HG03097 (cell line): ENCODE results near the gene SLC36A1.
"Not testable (repeated sequence)": the region's sequence is repeated elsewhere in the genome, so short reads cannot be mapped to it uniquely, and the experiment has no call there.

Experiments
- ATAC-seq: cut with Tn5 transposase; IDR thresholded peaks from one replicate; pipeline ENCODE4 v1.9.1; 2021; ENCODE audit not compliant: unreplicated experiment, low FRiP score

The SLC36A1 gene

DNA sequence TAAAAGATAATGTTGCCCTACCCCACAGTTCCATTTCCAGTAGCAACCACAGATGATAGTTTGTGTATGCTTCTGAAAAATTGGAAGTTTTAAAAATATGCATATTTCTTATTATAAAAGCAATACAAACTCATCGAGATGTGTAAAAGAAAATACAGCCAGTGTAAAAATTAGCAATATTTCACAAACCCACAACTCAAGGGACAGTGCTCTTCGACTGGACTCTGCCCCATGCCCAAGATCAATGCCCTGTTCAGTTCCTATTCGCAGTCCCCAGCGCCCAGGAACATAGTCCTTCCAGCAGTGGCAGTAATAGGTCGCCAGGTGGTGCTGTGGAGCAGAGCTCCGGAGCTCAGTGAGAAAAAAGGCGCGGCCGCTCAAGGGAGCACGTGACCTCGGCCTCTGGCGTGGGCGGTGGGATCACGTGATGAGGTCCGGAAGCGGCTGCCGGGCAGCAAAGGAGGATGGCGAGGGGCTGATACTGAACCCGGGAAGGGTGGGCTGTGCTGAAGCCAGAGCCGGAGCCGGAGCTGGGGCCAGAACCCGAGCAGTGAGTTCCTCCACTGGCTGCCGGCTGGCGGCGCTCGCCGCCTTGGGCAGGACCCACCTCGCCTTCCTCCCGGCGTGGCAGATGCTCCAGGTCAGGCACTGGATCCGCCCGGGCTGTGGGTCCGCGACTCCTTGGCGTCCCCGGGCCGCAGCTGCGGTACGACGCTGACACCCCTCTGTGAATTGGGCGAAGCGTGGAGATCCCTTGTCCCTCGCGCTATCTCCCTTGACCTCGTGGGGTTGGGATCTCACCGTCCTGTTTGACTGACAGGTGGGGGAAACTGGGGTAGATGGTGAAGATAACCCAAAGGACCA, at the start of gene SLC36A1:
SLC36A1 (plus strand) TSS at position 430 of the 864 bp plus-strand sequence. CDS start 11,190 bp downstream, outside the sequence.
- ATAC-seq: peak; percentile 92

GRCh38 chr5:151405334-151406160, 41.9 kb upstream of the SLC36A1 start:
- ATAC-seq: no peak

DNA sequence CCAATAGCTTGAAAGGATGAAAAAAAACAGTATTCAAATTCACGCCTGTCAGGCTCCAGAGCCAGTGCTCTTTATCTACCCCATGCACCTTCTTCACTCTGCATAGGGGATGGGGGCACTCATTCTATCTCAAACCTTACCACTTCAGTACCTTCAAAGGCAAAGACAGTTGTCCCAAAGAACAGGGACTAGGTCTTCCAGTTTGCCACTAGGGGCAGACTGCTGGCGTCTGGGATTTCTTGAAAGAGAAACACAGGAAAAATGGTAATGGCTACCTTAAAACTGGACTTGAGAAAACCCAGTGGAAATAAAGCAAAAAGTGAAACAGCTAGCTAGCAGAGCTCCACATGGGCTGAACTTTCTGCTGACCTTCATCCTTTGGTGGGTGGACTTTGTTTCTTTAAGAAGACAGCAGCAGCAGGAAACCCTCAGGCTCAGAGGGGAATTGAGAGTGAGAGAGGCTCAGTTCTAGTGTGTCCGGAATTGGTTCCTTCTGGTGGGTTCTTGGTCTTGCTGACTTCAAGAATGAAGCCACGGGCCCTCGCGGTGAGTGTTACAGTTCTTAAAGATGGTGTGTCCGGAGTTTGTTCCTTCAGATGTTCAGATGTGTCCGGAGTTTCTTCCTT, 41.0 kb upstream of the SLC36A1 start:
- ATAC-seq: no peak

DNA sequence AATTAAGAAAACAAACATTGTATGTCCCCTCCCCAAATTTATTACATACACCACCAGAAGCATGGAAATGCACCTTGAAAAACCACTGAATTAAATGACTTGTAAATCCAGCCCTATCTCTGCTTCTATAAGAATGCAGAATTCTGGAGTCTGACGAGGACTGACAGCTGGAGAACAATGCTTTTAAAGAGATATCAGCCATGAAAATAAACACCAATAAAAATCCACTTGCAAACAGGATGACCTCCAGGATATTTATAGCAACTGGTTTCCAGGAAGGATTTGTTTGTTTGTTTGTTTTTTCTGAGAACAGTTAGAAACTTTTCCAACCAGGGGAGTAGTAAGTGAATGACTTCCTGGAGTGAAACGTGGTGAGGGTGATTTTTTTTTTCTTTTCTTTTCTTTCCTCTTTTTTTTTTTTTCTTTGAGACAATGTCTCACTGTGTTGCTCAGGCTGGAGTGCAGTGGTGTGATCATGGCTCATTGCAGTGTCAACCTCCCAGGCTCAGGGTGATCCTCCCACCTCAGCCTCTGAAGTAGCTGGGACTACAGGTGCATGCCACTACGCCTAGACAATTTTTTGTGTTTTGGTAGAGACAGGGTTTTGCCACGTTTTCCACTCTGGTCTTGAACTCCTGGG, 38.7 kb upstream of the SLC36A1 start:
- ATAC-seq: no peak

DNA sequence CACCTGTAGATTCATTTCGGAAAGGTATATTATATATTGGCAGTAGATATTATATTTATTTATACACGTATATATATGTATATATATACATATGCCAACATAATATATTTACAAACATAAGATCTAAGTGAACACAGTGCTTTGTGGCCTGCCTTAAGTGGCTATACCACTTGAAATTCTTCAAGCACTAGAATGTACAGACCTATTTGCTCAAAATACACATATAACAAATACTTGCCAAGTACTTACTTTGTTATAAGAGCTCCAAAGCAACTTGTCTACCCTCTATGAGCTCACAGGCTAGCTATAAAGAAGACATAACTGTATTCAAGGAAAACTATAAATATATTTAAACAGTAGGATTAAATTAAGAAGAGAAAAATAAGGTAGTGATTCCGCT, 33.6 kb upstream of the SLC36A1 start:
- ATAC-seq: no peak

GRCh38 chr5:151414536-151414935, 32.9 kb upstream of the SLC36A1 start:
- no peak for ATAC-seq

GRCh38 chr5:151417712-151418111, 29.7 kb upstream of the SLC36A1 start:
- ATAC-seq: no peak

DNA sequence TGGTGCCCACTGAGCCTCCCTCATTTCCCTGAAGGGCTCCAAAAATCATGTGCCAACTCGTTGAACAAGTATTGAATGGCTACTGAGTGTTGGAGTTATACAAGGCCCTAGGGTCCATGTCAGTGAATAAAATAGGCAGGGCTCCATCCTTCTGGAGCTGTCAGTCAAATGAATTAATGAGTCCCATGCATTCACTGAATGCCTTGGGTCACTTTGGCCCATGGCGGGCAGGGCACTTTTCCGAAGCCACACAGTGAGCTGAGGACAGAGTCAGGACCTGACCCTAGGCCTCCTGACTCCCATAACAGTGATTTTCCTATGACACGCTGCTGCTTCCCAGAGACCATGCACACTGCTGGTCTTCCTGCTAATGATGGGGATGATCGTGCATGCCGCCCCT, 27.3 kb upstream of the SLC36A1 start:
- no peak for ATAC-seq

DNA sequence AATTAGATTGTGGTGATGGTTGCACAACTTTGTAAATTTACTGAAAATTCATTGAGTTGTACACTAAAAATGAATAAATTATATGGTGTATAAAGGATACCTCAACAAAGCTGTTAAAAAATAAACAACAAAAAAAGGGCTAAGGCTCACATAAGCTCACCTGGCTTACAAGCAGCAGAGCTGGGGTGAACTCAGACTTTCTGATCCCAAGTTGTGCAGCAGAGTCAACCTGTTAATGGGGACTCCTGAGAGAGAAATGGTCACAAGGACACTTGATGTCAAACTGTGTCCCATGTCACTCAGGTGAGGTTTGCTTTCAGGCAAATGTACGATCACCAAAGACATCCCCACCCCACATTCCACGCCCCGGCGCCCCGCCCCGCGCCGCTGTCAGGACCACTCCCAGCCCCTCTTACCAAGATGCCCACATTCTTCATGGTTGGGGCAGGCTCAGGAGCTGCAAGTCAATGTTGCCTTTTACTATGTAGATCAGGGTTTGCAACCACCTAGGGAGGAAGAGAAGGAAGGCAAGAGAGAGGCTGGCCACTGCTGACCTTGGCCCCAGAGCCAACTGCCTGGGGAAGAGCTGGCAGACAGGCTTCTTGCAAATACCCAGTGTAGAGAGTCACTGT, 22.4 kb upstream of the SLC36A1 start:
- ATAC-seq: no peak

DNA sequence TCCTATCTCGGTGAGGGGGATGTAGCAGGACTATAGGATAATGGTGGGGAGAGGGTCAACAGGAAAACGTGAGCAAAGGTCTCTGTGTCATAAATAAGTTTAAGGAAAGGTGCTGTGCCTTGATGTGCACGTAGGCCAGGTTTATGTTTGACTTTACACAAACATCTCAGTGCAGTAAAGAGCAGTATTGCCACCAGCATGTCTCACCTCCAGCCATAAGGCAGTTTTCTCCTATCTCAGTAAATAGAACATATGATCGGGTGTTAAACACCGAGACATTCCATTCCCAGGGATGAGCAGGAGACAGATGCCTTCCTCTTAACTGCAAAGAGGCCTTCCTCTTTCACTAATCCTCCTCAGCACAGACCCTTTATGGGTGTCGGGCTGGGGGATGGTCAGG, 21.1 kb upstream of the SLC36A1 start:
- not testable (repeated sequence) for ATAC-seq

- peak; percentile 94 for ATAC-seq
Measured at GRCh38 chr5:151427258-151427657, 20.1 kb upstream of the SLC36A1 start.

- ATAC-seq: no peak
Measured at GRCh38 chr5:151430731-151431130, 16.7 kb upstream of the SLC36A1 start.

DNA sequence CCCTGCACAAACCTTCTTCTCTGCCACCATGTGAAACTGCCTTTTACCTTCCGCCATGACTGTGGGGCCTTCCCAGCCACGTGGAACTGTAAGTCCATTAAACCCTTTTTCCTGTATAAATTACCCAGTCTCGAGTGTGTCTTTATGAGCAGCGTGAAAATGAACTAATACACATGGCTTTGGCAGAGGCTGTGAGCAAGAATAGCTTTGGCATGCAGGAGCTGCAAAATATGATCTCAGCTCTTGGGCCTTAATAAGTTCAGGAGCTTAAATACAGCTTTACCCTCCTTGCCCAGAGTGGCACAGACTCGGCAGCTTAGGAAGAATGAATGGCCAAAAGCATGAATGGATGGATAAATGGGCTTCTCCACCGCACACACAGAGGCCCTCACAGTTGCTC, 15.7 kb upstream of the SLC36A1 start:
- ATAC-seq: no peak

DNA sequence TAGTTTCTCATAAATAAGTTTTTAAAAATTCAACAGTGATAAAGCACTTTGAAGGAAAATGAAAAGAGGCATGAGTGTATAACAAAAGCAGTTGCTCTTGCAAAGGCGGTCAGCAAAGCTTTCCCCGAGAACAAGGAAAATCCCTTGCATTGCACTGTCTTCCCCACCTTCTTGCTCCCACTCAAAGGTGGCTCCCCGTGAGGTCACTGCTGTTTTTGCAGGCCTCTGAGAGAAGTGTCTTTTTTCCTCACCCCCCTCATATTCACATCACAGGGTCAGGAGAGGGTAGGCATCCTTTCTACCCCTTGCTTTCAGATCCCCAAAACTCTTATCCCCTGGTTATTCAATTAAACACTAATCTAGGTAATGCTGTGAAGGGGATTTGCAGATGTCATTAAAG, 15.2 kb upstream of the SLC36A1 start:
- ATAC-seq: no peak

DNA sequence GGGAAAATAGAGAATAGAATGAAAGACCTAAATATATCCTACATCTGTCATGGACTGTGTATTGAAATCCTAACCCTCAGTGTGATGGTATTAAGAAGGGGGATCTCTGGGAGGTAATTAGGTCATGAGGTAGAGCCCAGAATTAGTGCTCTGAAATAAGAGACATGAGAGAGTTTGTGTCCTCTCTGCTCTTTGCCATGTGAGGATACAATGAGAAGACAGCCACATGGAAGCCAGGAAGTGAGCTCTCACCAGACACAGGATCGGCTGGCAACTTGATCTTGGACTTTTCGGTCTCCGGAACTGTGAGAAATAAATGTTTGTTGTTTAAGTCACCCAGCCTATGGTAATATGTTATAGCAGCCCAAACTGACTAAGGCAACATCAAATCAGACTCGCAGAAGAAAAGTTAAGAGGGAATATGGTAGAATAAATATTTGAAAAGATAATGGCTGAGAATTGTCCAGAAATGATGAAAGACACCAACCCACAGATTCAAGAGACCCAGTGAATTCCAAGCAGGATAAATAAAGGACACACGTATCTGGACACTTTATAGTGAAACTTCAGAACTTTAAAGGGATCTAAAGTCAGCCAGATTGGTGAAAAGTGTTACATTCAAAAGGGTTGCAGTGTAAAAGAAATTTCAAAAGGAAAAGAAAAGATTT, 12.7 kb upstream of the SLC36A1 start:
- no peak for ATAC-seq

DNA sequence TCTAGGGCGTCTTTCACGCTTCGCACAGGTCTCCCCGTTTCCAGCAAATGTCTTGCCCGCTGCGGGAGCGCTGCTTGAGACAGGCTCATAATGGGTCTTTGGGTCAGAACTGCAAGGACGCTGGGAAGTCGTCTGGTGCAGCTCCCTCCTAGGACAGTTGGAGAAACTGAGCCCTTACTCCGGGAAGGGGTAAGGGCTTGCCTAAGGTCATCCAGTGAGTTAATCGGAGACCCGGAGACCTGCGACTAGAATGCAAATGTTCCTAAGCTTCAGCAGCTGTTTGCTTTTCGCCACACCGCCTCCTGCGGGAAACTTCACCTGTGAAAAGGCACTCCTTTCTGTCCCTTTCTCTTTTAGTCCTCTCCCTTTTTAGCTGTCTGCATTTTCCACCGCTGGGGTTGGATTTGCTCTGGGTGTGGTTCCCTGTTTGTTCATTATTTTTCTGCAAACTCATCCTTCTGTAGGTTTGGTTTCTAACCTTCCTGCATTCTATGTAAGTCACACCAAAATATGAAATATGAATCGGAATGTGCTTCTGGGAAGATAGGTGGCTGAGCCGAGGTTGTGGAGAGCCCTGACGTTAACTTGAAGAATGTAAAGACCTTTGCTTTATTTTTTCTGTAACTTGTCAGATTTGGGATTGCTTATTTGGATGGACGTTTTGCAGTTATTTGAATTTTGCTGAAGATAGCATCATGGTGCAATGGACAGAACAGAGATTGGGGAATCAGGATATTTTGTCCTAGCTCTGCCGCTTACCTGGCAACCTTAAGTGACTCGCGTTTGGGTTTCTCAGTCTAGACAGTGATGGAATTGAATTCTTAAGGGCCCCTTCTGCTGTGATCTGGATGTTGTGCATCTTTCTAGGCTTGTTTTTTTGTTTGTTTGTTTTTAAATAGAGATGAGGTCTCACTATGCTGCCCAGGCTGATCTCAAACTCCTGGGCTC, 909 bp downstream of the SLC36A1 start:
- peak; percentile 4 for ATAC-seq

- ATAC-seq: no peak
Measured at GRCh38 chr5:151449297-151449696, 1.9 kb downstream of the SLC36A1 start.

DNA sequence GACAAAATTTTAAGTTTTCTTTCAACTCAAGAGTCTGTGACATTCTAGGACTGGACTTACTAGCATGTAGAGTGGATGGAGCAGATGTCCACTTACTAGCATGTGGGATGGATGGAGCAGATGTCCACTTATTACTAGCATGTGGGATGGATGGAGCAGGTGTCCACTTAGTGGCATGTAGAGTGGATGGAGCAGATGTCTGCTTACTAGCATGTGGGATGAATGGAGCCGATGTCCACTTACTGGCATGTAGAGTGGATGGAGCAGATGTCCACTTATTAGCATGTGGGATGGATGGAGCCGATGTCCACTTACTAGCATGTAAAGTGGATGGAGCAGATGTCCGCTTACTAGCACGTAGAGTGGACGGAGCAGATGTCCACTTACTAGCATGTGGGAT, 2.4 kb downstream of the SLC36A1 start:
- no peak for ATAC-seq

DNA sequence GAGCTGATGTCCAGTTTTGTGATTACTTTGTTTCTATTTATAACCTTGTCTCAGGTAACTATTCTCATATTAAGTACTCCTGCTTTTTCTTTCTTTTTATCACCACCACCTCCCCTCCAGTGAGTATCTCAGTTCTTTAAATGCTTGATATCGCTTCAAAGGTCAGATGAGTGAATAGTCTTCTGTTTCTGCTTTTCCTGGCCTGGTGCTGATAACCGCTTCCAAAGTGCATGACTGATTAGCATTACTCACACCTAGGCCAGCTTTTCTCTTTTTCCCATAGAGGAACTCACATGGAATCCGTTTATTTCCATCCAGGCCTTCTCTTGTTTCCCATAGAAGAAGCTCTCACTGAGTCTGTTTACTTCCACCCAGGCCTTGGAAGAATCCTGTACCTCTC, 3.2 kb downstream of the SLC36A1 start:
- no peak for ATAC-seq
